ENCODE results near the gene MYT1. TPM values are rescaled to one million over a fixed set of nuclear protein-coding genes. Genes with fewer than 3 reads are reported as not detected.

Gene MYT1
- total RNA-seq, 1 donor from 2014 or later: 2.9 TPM

DNA sequence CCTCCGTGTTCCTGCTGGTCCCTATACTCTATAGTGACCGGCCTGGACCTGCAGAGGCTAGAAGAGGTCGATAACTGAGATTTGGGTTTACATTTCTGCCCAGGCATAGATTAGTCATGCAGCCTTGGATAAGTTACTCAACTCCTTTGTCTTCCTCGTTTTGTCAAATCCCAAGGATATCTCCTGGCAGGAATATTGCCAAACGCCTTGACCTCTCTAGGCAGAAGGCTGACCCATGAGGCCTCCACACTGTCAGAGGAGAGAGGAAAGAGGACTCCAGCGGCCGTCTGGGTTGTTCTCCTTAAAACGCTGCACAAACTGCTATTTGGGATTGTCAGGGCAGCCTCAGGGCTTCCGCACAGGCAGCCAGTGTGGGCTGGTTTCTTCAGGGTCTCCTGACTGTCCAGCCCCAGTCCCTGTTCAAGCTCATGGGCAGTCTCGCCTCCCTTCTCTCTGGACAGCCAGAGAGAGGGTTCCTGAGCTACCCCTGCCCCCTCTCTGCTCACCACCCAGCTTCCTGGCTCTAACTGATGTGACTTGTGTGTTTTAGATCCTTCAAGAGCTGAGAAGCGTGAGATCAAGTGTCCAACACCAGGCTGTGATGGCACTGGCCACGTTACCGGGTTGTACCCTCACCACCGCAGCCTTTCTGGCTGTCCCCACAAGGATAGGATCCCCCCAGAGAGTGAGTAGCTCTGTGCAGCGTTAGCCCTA is 46.6 kb downstream of the MYT1 start:
- no peak overlapping the region for H3K27ac Mint-ChIP-seq
- no peak overlapping the region for H3K4me3 Mint-ChIP-seq
- TF ChIP-seq, protein P1, sequence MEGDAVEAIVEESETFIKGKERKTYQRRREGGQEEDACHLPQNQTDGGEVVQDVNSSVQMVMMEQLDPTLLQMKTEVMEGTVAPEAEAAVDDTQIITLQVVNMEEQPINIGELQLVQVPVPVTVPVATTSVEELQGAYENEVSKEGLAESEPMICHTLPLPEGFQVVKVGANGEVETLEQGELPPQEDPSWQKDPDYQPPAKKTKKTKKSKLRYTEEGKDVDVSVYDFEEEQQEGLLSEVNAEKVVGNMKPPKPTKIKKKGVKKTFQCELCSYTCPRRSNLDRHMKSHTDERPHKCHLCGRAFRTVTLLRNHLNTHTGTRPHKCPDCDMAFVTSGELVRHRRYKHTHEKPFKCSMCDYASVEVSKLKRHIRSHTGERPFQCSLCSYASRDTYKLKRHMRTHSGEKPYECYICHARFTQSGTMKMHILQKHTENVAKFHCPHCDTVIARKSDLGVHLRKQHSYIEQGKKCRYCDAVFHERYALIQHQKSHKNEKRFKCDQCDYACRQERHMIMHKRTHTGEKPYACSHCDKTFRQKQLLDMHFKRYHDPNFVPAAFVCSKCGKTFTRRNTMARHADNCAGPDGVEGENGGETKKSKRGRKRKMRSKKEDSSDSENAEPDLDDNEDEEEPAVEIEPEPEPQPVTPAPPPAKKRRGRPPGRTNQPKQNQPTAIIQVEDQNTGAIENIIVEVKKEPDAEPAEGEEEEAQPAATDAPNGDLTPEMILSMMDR (conservative IDR thresholded peaks at IDR 0.05): no peak
- peaks cover 5% of the 10 kb centered on the region for H3K4me1 Mint-ChIP-seq (ENCODE audit: unreplicated experiment)
- DNase-seq (ENCODE audit: extremely low spot score, unreplicated experiment): no peak
- peaks cover 21% of the 10 kb centered on the region for H3K27me3 Mint-ChIP-seq
- H3K9me3 Mint-ChIP-seq: no peaks in the 10 kb centered on the region
- no peaks in the 10 kb centered on the region for H3K36me3 Mint-ChIP-seq

DNA sequence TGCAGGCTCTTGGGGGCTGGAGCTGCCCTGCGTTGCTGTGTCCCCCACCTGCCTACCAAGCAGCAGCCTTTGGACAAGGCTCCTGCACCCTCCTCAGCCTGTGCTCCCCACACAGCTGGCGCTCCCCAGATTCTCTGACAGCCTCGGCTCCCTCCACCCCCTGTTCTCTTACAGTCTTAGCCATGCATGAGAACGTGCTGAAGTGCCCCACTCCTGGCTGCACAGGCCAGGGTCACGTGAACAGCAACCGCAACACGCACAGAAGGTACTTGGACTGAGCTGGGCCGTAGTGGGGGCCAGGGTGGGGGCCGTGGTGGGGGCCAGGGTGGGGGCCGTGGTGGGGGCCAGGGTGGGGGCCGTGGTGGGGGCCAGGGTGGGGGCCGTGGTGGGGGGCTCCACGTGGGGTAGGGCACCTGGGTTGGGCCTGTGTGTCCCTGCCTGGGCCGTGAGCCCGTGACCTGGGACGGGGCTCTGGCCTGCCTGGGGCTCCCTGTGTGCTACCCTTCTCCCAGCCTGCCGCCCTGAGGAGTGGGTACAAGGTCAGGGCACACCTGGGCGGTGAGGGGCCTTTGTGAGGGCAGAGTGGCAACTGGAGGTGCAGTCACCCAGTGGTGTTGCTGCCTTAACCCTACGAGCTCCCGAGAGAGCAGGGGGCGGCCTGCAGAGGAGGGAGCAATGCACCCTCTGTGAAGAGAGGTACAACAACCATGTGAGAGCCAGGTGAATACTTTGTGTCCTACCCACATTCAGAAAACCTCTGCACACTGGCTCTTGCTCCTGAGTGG is 47.8 kb downstream of the MYT1 start:
- no peak overlapping the region for H3K4me3 Mint-ChIP-seq
- peaks cover 5% of the 10 kb centered on the region for H3K4me1 Mint-ChIP-seq (ENCODE audit: unreplicated experiment)
- no peak overlapping the region for H3K27ac Mint-ChIP-seq
- no peaks in the 10 kb centered on the region for H3K9me3 Mint-ChIP-seq
- no peaks in the 10 kb centered on the region for H3K36me3 Mint-ChIP-seq
- TF ChIP-seq, protein P1 (conservative IDR thresholded peaks at IDR 0.05): no peak
- H3K27me3 Mint-ChIP-seq: peaks cover 21% of the 10 kb centered on the region
- DNase-seq (ENCODE audit: extremely low spot score, unreplicated experiment): no peak

GRCh38 chr20:64212755-64213154 is 48.5 kb downstream of the MYT1 start:
- H3K9me3 Mint-ChIP-seq: no peaks in the 10 kb centered on the region
- no peaks in the 10 kb centered on the region for H3K36me3 Mint-ChIP-seq
- peaks cover 6% of the 10 kb centered on the region for H3K4me1 Mint-ChIP-seq (ENCODE audit: unreplicated experiment)
- H3K27ac Mint-ChIP-seq: no peak overlapping the region
- DNase-seq (ENCODE audit: extremely low spot score, unreplicated experiment): no peak
- H3K4me3 Mint-ChIP-seq: no peak overlapping the region
- peaks cover 21% of the 10 kb centered on the region for H3K27me3 Mint-ChIP-seq
- TF ChIP-seq, protein P1 (conservative IDR thresholded peaks at IDR 0.05): no peak

- TF ChIP-seq, protein P1 (conservative IDR thresholded peaks at IDR 0.05): no peak
- H3K36me3 Mint-ChIP-seq: no peaks in the 10 kb centered on the region
- no peak for DNase-seq (ENCODE audit: extremely low spot score, unreplicated experiment)
- no peaks in the 10 kb centered on the region for H3K9me3 Mint-ChIP-seq
- H3K27me3 Mint-ChIP-seq: peaks cover 26% of the 10 kb centered on the region
- H3K4me3 Mint-ChIP-seq: no peak overlapping the region
- peaks cover 12% of the 10 kb centered on the region for H3K4me1 Mint-ChIP-seq (ENCODE audit: unreplicated experiment)
- no peak overlapping the region for H3K27ac Mint-ChIP-seq
These were observed 49.9 kb downstream of the MYT1 start for GRCh38 chr20:64214113-64214512.

DNA sequence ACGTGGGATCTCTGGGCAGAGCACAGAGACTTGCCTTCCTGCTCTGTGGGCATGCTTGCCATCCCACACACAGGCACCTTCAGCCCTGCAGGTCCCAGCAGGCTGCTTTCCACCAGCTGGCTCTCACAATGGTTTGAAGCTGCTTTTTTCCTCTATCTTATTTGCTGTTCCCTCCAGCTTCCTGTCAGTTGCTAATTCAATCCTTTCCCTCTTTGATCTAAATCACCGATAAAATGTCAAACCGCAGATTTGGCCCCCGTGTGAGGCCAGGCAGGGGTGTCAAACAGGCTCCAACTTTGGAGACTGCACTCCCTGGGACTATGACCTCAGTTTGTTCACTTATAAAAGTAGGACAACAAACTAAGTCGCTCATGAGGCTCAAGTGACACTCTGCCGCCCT is 50.7 kb downstream of the MYT1 start:
- H3K4me3 Mint-ChIP-seq: no peak overlapping the region
- TF ChIP-seq, protein P1 (conservative IDR thresholded peaks at IDR 0.05): no peak
- H3K9me3 Mint-ChIP-seq: no peaks in the 10 kb centered on the region
- H3K4me1 Mint-ChIP-seq (ENCODE audit: unreplicated experiment): peaks cover 16% of the 10 kb centered on the region
- H3K27ac Mint-ChIP-seq: peak overlapping the region; percentile 39
- DNase-seq (ENCODE audit: extremely low spot score, unreplicated experiment): no peak
- peaks cover 25% of the 10 kb centered on the region for H3K27me3 Mint-ChIP-seq
- no peaks in the 10 kb centered on the region for H3K36me3 Mint-ChIP-seq

Measured in type B pancreatic cell (in vitro differentiated cells).